K562 (cell line): ENCODE measurements around the gene CEP44. TPM values are rescaled to one million over a fixed set of nuclear protein-coding genes. Genes with fewer than 3 reads are reported as not detected.

Source experiments
- ATAC-seq: fragments of 200-7000 bp; cut with Tn5 transposase; 3 replicates; pipeline ENCODE4 v1.9.1; 2020; ENCODE audit warnings: moderate library complexity
- BruUV-seq: library from RNA; stranded (reverse); fragments of 400-500 nt; replicated peaks from 2 replicates; lab custom pipeline; 2021; lab: Mats Ljungman, UMichigan
- CTCF ChIA-PET: fragments of 300-600 bp; formaldehyde crosslinking; extraction: SDS; loops from one replicate; lab custom pipeline; 2021; ENCODE audit warnings: low intra/inter-chr PET ratio; lab: Yijun Ruan, JAX
- POLR2A ChIA-PET: fragments of 300-600, 350-650 bp; sonication (Branson Sonifier 250); formaldehyde crosslinking; extraction: SDS; loops from one replicate; lab custom pipeline; 2021; ENCODE audit warnings: antibody characterized with exemption, inconsistent platforms; lab: Yijun Ruan, JAX
- DNase-seq, 4 experiments: peaks; one replicate each; pipeline versions ENCODE4 v3.0.0 to v3.0.0-alpha.2; 2011 to 2018; ENCODE audit warnings: low spot score in 3 of 4, mixed read lengths in 3 of 4; ENCODE audit errors: extremely low read depth in 1 of 4
- FAIRE-seq: peaks from 2 replicates; lab custom pipeline; 2011; peaks lifted over from hg19 to GRCh38; lab: Jason Lieb, UNC
- H2AFZ ChIP-seq: 2 replicates; pipeline ENCODE4 v1.6.0; 2011; ENCODE audit warnings: low read depth, low read length, control low read depth, inconsistent platforms
- H3K27ac ChIP-seq: fragments of 200-600 bp; 3 replicates; pipeline ENCODE4 v1.8.0; 2011; ENCODE audit warnings: low read depth, mild to moderate bottlenecking, control low read depth, inconsistent platforms, low read length, moderate library complexity, mixed read lengths; ENCODE audit errors: extremely low read depth
- H3K27me3 ChIP-seq, 2 experiments: fragments of 300-600 bp in 1 of 2; 2 replicates in 1 of 2; 3 replicates in 1 of 2; pipeline versions ENCODE4 v1.6.0 to v1.8.0; 2011; ENCODE audit warnings: inconsistent platforms in 2 of 2, low read length in 2 of 2, mild to moderate bottlenecking in 1 of 2, mixed read lengths in 1 of 2, moderate library complexity in 1 of 2; ENCODE audit not compliant: control insufficient read depth in 2 of 2, insufficient read depth in 2 of 2
- H3K36me3 ChIP-seq: fragments of 300-600 bp; 3 replicates; pipeline ENCODE4 v1.8.0; 2011; ENCODE audit warnings: mild to moderate bottlenecking, low read length, inconsistent platforms; ENCODE audit not compliant: control insufficient read depth, insufficient read depth
- H3K4me1 ChIP-seq, 2 experiments: fragments of 200-600 bp in 1 of 2; replicated peaks in 1 of 2; 2 replicates in 1 of 2; 3 replicates in 1 of 2; pipeline versions ENCODE4 v1.5.1 to v1.8.0; 2011; ENCODE audit warnings: inconsistent platforms in 2 of 2, low read length in 2 of 2, mild to moderate bottlenecking in 1 of 2, mixed read lengths in 1 of 2, moderate library complexity in 1 of 2; ENCODE audit not compliant: control insufficient read depth in 2 of 2, insufficient read depth in 2 of 2
- H3K4me2 ChIP-seq: 2 replicates; pipeline ENCODE4 v1.6.1; 2011; ENCODE audit warnings: low read length, control low read depth, inconsistent platforms, mixed read lengths; ENCODE audit not compliant: insufficient read depth
- H3K4me3 ChIP-seq: fragments of 200-600 bp; sonication (generic), shearing (Covaris generic); 2 replicates; pipeline ENCODE4 v1.5.1; 2016; ENCODE audit warnings: control low read depth, inconsistent platforms
- H3K79me2 ChIP-seq: fragments of 200-600 bp; 3 replicates; pipeline ENCODE4 v1.8.0; 2011; ENCODE audit warnings: low read length, inconsistent platforms; ENCODE audit not compliant: control insufficient read depth, insufficient read depth
- H3K9ac ChIP-seq, 2 experiments: 2 replicates each; pipeline versions ENCODE4 v1.6.0 to v1.6.1; 2011; ENCODE audit warnings: low read depth in 2 of 2, low read length in 2 of 2, control low read depth in 1 of 2, inconsistent platforms in 1 of 2, mild to moderate bottlenecking in 1 of 2, mixed read lengths in 1 of 2; ENCODE audit not compliant: insufficient read depth in 1 of 2
- H3K9me1 ChIP-seq: one replicate; pipeline ENCODE4 v1.6.0; 2011; ENCODE audit warnings: inconsistent platforms, mild to moderate bottlenecking, low read length, moderate library complexity; ENCODE audit not compliant: control insufficient read depth, insufficient read depth
- H3K9me3 ChIP-seq: replicated peaks from 2 replicates; pipeline ENCODE4 v1.5.1; 2011; ENCODE audit warnings: low read depth, low read length, inconsistent platforms; ENCODE audit not compliant: control insufficient read depth, insufficient read depth
- H4K20me1 ChIP-seq: replicated peaks from 2 replicates; pipeline ENCODE4 v1.6.1; 2011; ENCODE audit warnings: low read length, inconsistent platforms, mixed read lengths; ENCODE audit not compliant: control insufficient read depth, insufficient read depth
- BRF1 ChIP-seq: IDR thresholded peaks from 3 replicates; pipeline ENCODE4 v1.6.1; 2011; ENCODE audit warnings: borderline replicate concordance, mild to moderate bottlenecking; ENCODE audit not compliant: insufficient read length; ENCODE audit errors: extremely low read depth
- DNMT1 ChIP-seq: fragments of 450-650 bp; IDR thresholded peaks from 2 replicates; pipeline ENCODE4 v1.6.1; 2016; ENCODE audit warnings: antibody characterized with exemption, mild to moderate bottlenecking
- FOXJ2 ChIP-seq: fragments of 200-800 bp; sonication (Bioruptor generic); IDR thresholded peaks from 2 replicates; pipeline ENCODE4 v1.6.1; 2016; ENCODE audit warnings: missing genetic modification characterization, missing compliant biosample characterization
- IRF2 ChIP-seq: sonication (generic); formaldehyde crosslinking; IDR thresholded peaks from 2 replicates; pipeline ENCODE4 v1.8.1; 2022; ENCODE audit warnings: mild to moderate bottlenecking, missing genetic modification reagents
- YBX1 ChIP-seq: fragments of 450-650 bp; IDR thresholded peaks from 2 replicates; pipeline ENCODE4 v1.7.1; 2016; ENCODE audit warnings: mild to moderate bottlenecking
- ZBTB1 ChIP-seq: sonication (generic); formaldehyde crosslinking; IDR thresholded peaks from 2 replicates; pipeline ENCODE4 v1.8.1; 2023; ENCODE audit warnings: missing genetic modification reagents, low read depth, mild to moderate bottlenecking, borderline replicate concordance
- ZNF146 ChIP-seq: IDR thresholded peaks from one replicate; pipeline ENCODE4 v1.6.1; 2018; ENCODE audit warnings: missing compliant biosample characterization; ENCODE audit not compliant: unreplicated experiment
- ZNF445 ChIP-seq: fragments of 250-450 bp; sonication (Bioruptor Pico); IDR thresholded peaks from 2 replicates; pipeline ENCODE4 v1.4.0; 2020; ENCODE audit warnings: low read depth, mild to moderate bottlenecking, moderate library complexity
- WGBS: fragments of 100-300 bp; shearing (Covaris generic); methylation state at CpG from one replicate; pipeline ENCODE4 v1.1.6; 2016; ENCODE audit warnings: low coverage, mixed read lengths; ENCODE audit not compliant: insufficient coverage; ENCODE audit errors: missing lambda C conversion rate; 5-methylcytosine and 5-hydroxymethylcytosine counted together
- in situ Hi-C: fragments of 300-500 bp; cut with MboI; formaldehyde crosslinking; loops from 4 replicates; pipeline ENCODE4 v1.15.0; 2018; ENCODE audit warnings: inconsistent platforms, mixed read lengths
- intact Hi-C: fragments of 100-400 bp; cut with micrococcal nuclease; formaldehyde crosslinking; loops from 2 replicates; pipeline ENCODE4 v1.14.2; 2022
- polyA plus RNA-seq, 8 experiments: library from polyadenylated mRNA; depleted of rRNA in 4 of 8; stranded (reverse) in 5 of 8; unstranded in 3 of 8; fragments of >200 nt; fragmentation: Nextera tagmentation in 2 of 8; fragmentation: Illumina TruSeq in 1 of 8; extraction: Ambion mirVana in 2 of 8; extraction: Trizol in 1 of 8; gene quantifications; 2 replicates each; pipeline versions ENCODE4 v1.2.1 to v1.2.3, GENCODE V29; 2011 to 2014; ENCODE audit warnings: inconsistent platforms in 1 of 8, missing spikeins in 1 of 8
- total RNA-seq, 7 experiments: library from RNA; depleted of rRNA in 6 of 7; stranded (reverse); fragments of >200 nt in 6 of 7; fragmentation: Illumina TruSeq in 2 of 7; extraction: Trizol in 2 of 7; gene quantifications; 2 replicates each; pipeline versions ENCODE4 v1.2.1 to v1.2.3, GENCODE V29; 2011 to 2021; ENCODE audit warnings: low replicate concordance in 1 of 7
- TF ChIP-seq, protein P1 (sequence below): fragments of 450-650 bp; formaldehyde crosslinking; IDR thresholded peaks from 2 replicates; pipeline ENCODE4 v1.4.0; 2022; ENCODE audit warnings: mild to moderate bottlenecking, moderate library complexity

The CEP44 gene
- total and polyA plus RNA-seq, 9 of the 15 experiments (the other 6 are each of a cell fraction or from before 2014, with no cell fraction given): 19.6 to 45.0 (median 24.4) TPM

- no peak for TF ChIP-seq IRF2 (CRISPR knock-in tag)
- no peak for TF ChIP-seq ZNF445 (CRISPR knock-in tag)
- TF ChIP-seq, protein P1, sequence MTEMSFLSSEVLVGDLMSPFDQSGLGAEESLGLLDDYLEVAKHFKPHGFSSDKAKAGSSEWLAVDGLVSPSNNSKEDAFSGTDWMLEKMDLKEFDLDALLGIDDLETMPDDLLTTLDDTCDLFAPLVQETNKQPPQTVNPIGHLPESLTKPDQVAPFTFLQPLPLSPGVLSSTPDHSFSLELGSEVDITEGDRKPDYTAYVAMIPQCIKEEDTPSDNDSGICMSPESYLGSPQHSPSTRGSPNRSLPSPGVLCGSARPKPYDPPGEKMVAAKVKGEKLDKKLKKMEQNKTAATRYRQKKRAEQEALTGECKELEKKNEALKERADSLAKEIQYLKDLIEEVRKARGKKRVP: no peak
- TF ChIP-seq ZBTB1 (CRISPR knock-in tag): no peak
- TF ChIP-seq DNMT1: no peak
- TF ChIP-seq YBX1: no peak
- no peak for TF ChIP-seq BRF1
- no peak for TF ChIP-seq ZNF146 (CRISPR knock-in tag)
- TF ChIP-seq FOXJ2 (tag): no peak
- POLR2A ChIA-PET: interaction anchor here (0.8 kb wide), 1 partner anchor 9 kb away, joined by 3 read pairs; the partner anchor contains the start of genes CEP44 and FBXO8
- Histone ChIP-seq H3K4me2 (no peak overlapping the region), H3K9me3 (no peaks in the 10 kb centered on the region; the same call in 1 of the 2 replicates), H3K79me2 (peaks cover 81% of the 10 kb centered on the region), H2AFZ (no peak overlapping the region), H3K27me3 (no peaks in the 10 kb centered on the region), H3K27ac (no peak overlapping the region), H3K9me1 (no peaks in the 10 kb centered on the region), H3K9ac (no peak overlapping the region), H3K4me3 (no peak overlapping the region), H3K36me3 (no peaks in the 10 kb centered on the region), H4K20me1 (no peaks in the 10 kb centered on the region), H3K4me1 (peaks cover 0 to 3% of the 10 kb centered on the region in 2 experiments; a peak in 1 of 5 replicates)
- CTCF ChIA-PET: no interaction called here
- BruUV-seq: no TSS peak
- ATAC-seq (no peak), FAIRE-seq (no peak), DNase-seq (no peak)
- intact Hi-C loops (no loop called here), in situ Hi-C loops (no loop called here)
- WGBS: 88% methylated on average over 3 of the region's 3 CpGs
Observed at GRCh38 chr4:174274436-174274835, 9.3 kb upstream of the CEP44 start.
